Bronchus fibroblast of lung (primary cell): ENCODE results near the gene ROBO2. TPM values are rescaled to one million over a fixed set of nuclear protein-coding genes. Genes with fewer than 3 reads are reported as not detected.

Experiments
- total RNA-seq: library from RNA; depleted of rRNA; stranded (reverse); fragments of >200 nt; gene quantifications from 2 replicates; pipeline ENCODE4 v1.2.3, GENCODE V29; 2015

ROBO2 gene, protein sequence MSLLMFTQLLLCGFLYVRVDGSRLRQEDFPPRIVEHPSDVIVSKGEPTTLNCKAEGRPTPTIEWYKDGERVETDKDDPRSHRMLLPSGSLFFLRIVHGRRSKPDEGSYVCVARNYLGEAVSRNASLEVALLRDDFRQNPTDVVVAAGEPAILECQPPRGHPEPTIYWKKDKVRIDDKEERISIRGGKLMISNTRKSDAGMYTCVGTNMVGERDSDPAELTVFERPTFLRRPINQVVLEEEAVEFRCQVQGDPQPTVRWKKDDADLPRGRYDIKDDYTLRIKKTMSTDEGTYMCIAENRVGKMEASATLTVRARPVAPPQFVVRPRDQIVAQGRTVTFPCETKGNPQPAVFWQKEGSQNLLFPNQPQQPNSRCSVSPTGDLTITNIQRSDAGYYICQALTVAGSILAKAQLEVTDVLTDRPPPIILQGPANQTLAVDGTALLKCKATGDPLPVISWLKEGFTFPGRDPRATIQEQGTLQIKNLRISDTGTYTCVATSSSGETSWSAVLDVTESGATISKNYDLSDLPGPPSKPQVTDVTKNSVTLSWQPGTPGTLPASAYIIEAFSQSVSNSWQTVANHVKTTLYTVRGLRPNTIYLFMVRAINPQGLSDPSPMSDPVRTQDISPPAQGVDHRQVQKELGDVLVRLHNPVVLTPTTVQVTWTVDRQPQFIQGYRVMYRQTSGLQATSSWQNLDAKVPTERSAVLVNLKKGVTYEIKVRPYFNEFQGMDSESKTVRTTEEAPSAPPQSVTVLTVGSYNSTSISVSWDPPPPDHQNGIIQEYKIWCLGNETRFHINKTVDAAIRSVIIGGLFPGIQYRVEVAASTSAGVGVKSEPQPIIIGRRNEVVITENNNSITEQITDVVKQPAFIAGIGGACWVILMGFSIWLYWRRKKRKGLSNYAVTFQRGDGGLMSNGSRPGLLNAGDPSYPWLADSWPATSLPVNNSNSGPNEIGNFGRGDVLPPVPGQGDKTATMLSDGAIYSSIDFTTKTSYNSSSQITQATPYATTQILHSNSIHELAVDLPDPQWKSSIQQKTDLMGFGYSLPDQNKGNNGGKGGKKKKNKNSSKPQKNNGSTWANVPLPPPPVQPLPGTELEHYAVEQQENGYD (N-terminal part only)
- total RNA-seq = 0.45 and 0.67 TPM in 2 replicates

DNA sequence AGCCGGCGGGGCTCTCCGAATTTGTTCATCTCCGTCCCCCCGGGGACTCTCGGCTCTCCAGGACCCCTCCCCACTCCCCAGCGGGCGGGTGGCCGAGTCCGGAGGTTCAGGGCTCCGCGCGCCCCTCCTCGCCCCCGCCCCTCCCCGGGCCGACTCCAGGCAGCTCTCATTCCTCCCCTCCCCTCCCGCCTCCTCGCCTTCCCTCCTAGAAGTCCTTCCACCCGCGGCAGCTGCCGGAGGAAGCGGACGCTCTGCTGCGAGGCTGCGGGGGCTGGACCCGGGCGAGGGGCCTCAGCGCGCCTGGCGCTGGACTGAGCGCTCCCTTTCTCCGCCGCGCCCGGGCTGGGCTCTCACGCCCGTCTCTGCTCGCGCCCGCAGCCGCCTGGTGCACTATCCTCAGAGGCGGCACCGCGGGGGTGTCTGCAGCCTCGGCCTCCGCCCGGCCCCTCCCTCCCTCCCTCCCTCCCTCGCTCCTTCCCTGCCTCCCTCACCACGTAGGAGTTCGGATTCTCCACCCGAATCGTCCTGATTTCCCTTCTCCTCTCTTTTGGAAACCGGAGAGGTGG lies at the start of gene ROBO2:
ROBO2 (plus strand) TSS at position 494 of the 566 bp plus-strand sequence. CDS start 687 bp downstream, outside the sequence.

